ENCODE measurements around the gene DIRAS3. TPM values are rescaled to one million over a fixed set of nuclear protein-coding genes. Genes with fewer than 3 reads are reported as not detected.
"Not testable (repeated sequence)": the region's sequence is repeated elsewhere in the genome, so short reads cannot be mapped to it uniquely, and the experiment has no call there.

The DIRAS3 gene
- 6.2 and 7.9 TPM in 2 replicates for total RNA-seq

DNA sequence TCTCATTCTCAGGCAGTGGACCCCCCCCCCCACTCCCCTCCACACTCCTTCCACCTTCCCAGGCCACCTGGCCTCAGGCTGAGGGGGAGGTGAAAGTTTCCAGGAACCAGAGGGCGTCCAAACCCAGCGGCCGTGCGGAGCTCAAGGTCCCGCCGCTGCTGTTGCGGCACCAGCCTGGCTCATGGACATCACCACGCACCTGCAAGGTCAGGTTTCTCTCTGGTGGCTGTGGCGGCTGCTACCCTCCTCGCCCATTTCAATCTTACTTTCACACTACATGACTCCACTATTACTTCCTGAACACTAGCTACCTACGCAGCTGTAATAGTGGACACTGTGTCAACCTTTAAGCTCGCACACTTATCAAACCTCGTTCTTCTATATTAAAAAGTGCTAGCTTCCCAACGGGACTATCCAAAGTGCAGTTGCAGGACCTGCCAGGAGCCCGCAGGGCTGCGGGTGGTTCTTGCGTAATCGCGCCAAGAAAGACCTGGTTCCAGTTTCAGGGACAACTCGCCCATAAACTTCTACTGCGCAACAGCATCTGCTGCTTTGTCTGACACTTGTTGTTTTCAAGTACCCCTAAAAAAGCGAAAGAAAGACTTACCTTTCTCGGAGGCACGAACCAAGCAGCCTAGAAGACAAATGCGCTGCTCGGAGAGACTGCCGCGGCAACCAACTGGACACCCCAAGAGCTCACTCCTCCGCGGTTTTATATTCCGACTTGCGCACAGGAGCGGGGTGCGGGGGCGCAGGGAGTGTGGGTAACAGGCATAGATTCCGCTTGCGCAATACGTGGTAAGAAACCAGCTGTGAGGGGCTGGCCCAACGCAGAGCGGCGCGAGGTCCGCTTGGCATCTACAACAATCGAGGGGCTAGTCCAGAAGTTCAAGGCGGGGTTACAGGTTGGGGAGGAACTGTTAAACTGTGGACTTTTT is at the start of gene DIRAS3:
TSS of gene DIRAS3 (minus strand) at position 687 of the 938 bp plus-strand sequence. CDS start 3,330 bp downstream, outside the sequence.
- DNase-seq (ENCODE audit: extremely low read depth, low read depth, low spot score): no peak

DNA sequence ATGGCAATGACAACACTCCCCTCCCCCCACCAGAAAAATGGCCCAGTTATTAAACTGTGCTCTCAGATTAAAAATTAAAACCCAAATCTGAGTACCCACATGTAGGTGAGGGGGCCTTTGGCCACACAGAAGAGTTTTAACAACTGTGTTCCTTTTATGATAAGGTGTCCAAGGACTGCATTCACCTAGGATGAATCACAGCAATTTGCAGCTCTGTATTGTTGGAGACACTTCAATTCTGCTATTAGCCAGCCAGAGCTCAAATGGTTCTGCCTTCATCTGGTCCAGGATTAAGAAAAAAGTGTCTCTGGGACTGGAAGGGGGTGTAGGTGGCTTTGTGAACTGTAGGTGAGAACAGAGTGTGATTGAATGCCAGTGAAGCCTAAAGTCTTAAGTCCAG is 43.3 kb upstream of the DIRAS3 start:
- DNase-seq (ENCODE audit: extremely low read depth, low read depth, low spot score): no peak

DNA sequence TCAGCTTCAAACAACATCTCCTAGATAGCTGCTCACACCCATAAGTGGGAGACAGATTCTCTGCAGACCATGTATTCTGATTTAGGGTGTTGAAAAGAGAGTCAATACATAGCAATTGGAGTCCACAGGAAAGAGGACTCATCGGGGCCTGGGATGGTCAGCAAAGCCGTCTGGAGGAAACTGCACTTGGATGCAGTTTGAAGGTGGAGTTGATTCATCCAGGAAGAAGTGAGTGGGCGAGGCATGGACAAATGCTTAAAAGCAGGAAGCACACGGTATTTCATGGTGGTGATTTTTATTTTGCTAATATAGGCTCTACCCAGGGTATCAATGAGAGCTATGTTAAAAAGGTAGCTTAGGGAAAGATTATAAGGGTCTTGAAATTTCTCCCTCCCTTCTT is 36.8 kb upstream of the DIRAS3 start:
- peak; percentile 3 for DNase-seq (ENCODE audit: extremely low read depth, low read depth, low spot score)

DNA sequence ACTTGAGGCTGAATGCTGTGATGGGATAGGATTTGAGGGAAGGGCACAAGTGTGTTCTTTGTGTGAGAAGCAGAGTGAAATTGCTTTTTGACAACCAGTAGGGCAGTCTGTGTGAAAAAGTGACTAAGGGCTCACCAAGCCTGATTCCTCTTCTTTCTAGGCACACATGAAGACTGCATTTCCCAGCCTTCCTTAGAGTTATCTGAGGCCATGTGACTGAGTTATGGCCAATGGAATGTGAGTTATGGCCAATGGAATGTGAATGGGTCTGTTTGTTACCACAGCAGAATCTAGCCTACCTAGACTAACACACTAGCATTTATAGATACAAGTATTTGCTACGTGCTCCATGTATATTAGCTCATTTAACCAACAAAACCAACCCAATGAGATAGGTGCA is 35.3 kb upstream of the DIRAS3 start:
- no peak for DNase-seq (ENCODE audit: extremely low read depth, low read depth, low spot score)

DNA sequence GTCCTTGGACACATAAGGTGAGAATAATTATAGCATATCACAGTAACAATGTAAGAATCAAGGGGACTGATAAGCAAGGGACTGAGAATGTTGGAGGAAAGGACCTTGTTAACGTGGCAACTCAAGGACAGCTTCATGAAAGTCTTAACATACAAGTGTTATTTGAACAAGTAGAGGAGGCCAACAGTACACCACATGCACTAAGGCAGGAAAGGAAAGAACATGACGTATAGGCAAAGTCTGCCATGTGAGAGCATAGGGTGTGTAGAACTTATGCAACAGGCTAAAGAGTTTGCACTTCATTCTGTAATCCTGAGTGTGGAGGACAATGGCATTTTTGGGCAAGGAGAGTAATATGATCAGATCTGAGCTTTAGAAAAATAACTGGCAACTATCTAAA is 33.3 kb upstream of the DIRAS3 start:
- no peak for DNase-seq (ENCODE audit: extremely low read depth, low read depth, low spot score)

DNA sequence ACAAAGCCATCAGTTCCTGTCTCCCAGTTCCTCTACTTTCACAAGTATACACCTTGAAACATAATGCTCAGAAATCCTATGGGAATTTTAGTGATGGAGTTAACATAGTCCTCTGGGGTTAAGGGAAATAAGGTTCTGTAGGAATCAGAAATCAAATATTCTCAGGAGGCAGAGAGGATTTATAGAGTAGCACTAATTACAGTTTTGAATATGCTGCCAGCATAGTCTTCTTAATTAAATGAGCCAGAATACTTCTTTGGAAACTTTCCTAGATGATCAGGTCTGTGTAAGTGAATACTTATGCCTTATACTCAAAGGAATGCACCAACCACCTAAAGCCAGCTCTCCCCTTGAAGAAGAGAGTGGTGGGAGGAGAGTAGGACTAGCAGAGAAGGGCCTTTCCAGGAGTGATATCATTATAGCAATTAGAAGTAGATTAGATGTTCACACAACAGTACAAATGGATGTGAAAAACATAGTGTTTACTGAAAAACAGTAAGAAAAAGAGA is 31.4 kb upstream of the DIRAS3 start:
- no peak for DNase-seq (ENCODE audit: extremely low read depth, low read depth, low spot score)

DNA sequence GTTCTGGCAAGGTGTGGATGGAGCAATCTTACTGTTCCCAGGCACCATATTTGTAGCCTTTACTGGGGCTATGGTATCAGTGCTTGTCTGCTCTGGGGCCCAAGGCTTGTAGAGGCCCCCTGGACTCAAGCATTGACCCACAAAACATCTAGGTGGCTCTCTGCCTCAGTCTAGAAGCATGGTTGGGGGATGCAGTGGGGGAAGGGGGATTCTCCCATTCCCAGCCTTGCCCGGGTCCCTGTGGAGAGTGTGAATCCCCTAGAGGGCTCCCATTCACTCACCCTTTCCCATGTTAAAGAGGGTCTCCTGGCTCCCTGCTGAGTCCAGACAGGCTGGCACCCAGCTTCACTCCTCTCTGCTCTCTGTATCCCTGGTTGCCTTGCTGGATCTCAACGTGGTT is 28.2 kb upstream of the DIRAS3 start:
- DNase-seq (ENCODE audit: extremely low read depth, low read depth, low spot score): no peak

DNA sequence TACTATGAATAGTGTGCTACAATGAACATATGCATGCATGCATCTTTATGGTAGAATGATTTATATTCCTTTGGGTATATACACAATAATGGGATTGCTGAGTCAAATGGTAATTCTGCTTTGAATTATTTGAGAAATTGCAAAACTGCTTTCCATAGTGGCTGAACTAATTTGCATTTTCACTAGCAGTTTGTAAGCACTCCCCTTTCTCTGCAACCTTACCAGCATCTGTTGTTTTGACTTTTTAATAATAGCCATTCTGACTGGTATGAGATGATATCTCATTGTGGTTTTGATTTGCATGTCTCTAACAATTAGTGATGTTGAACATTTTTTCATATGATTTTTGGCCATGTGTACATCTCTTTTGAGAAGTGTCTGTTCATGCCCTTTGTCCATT is 24.0 kb upstream of the DIRAS3 start:
- no peak for DNase-seq (ENCODE audit: extremely low read depth, low read depth, low spot score)

- DNase-seq (ENCODE audit: extremely low read depth, low read depth, low spot score): no peak
Measured at GRCh38 chr1:68065766-68066165, 15.3 kb upstream of the DIRAS3 start.

GRCh38 chr1:68058053-68058452 is 7.6 kb upstream of the DIRAS3 start:
- DNase-seq (ENCODE audit: extremely low read depth, low read depth, low spot score): not testable (repeated sequence)

- DNase-seq (ENCODE audit: extremely low read depth, low read depth, low spot score): no peak
Measured at GRCh38 chr1:68057564-68057963, 7.1 kb upstream of the DIRAS3 start.

DNA sequence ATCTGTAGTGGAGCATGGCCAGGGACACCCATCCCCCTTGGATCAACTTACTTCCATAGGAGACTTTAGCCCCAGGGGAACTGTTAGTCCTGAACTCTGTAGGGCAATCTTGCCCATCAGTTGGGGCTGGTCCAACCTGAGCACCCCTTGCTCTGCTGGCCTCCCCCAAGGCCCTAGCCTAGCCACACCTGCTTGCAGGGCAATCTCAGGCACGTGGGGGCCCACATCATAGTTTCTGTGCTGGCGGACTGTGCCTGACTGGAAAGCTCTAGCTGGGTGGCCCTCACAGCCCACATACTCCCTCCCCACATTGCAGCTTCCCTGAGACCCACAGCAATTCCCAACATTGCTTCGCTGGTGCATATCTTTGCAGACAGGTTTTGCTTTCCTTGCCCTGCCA is 6.6 kb upstream of the DIRAS3 start:
- DNase-seq (ENCODE audit: extremely low read depth, low read depth, low spot score): no peak

DNA sequence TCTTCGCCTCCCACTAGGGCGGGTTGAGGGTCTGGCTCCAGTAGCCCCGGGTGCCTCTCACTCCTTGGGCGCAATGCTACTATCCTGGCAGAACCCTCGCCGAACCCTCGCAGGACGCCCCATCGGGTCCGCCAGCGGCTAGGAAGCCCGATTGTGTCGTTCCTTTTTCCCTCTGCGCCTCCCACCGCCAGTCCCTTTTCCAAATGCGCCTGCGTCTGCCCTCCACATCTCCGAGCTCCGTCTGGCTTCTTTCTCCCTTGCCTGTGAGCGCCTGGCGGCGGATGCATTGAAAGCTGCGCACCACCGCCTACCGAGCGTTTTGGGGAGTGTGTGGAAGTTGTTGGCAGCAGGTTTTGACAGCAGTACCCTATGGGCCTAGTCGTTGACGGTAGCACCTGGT is 1.0 kb upstream of the DIRAS3 start:
- no peak for DNase-seq (ENCODE audit: extremely low read depth, low read depth, low spot score)

DNA sequence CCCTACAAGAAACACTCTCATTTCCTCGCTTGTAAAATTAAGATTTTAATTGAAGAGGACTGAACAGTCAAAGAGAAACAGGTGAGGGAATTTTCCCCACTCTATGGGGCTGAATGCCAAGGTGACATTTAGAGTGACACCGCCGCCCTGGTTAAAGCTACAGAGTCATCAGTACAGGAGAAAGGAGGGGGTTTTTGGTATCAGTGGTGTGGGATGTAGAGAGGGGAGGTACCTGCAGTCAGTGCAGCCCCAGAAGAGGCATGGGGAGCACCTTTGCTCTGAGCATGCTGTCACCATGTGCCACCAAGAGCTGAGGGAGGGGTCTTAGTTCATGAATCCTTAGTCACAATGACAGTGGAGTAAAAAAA is 2.8 kb downstream of the DIRAS3 start:
- no peak for DNase-seq (ENCODE audit: extremely low read depth, low read depth, low spot score)

- no peak for DNase-seq (ENCODE audit: extremely low read depth, low read depth, low spot score)
Measured at GRCh38 chr1:68046885-68047658, 3.4 kb downstream of the DIRAS3 start.

DNA sequence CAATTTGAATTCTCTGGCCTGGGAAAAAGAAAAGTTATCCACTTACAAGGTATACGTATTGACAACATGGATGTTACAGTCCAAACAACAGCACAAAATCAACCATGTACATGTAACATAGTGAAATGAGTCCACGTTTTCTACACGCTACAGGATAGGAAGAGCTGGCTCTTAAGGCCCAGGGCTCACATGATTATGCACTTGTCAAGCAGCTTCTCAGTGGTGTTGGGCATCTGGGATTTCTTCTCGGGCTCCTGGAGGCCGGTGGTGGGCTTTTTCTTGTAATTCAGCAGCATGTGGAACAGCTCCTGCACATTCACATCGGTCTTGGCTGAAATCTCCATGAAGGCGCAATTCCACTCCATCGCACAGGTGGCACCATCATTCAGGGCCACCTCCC is 4.0 kb downstream of the DIRAS3 start:
- no peak for DNase-seq (ENCODE audit: extremely low read depth, low read depth, low spot score)

DNA sequence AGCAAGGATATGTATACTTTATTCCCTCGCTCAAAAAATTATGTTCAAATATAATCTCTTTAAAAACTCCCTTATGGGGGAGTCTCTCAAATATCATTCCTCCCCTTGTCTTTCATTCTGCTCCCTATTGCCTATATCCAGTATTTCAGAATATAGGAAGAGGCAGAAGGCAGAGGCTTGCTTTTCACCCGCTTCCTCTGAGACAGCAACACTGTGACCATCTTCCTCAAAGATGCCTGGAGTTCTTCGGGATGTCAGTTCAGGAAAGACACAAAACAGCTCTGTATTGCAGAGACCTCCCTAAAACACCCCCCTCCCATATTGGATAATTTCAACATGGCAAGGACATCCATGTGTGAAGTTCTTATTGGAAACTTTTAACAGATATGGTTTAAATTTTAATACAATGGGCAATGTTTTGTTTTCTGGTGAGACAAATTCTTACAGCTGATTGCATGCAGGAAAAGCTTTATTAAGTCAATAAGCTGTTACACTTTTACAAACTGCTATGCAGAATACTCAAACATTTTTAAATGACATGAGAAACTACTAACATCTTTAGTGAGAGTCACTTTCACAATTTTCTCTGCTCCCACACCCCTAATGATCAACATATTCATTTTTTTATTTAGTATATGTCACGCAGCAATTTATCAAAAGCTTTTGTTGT is 4.8 kb downstream of the DIRAS3 start:
- no peak for DNase-seq (ENCODE audit: extremely low read depth, low read depth, low spot score)

GRCh38 chr1:68043443-68044090 is 6.9 kb downstream of the DIRAS3 start:
- no peak for DNase-seq (ENCODE audit: extremely low read depth, low read depth, low spot score)

DNA sequence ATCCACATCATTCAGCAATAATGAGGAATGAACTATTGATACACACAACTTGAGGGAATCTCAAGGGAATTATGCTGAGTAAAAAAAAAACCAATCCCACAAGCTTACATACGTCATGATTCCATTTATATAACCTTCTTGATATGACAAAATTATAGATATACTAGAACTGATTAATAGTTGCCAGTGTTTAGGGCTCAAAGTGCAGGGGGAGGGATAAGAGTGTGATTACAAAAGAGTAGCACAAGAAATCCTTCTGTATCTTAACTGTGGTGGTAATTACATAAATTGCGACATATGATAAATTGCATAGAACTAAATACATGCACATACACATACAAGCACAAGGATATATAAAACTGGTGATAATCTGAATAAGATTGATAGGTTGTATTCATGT is 13.5 kb downstream of the DIRAS3 start:
- DNase-seq (ENCODE audit: extremely low read depth, low read depth, low spot score): no peak

- no peak for DNase-seq (ENCODE audit: extremely low read depth, low read depth, low spot score)
Measured at GRCh38 chr1:68029444-68029843, 21.0 kb downstream of the DIRAS3 start.

- DNase-seq (ENCODE audit: extremely low read depth, low read depth, low spot score): no peak
Measured at GRCh38 chr1:68028566-68028965, 21.9 kb downstream of the DIRAS3 start.

Measured in glomerular endothelial cell (primary cell).